Naive thymus-derived CD4-positive, alpha-beta T cell (primary cell): ENCODE data around the gene COX19. TPM values are rescaled to one million over a fixed set of nuclear protein-coding genes. Genes with fewer than 3 reads are reported as not detected.

Experiments used
- ATAC-seq: fragments of 150-1000 bp; cut with Tn5 transposase; 2 replicates; pipeline ENCODE4 v1.10.0; 2021; ENCODE audit warnings: mild to moderate bottlenecking, moderate library complexity
- CTCF ChIA-PET: fragments of 350-600 bp; sonication (Branson Sonifier 250); formaldehyde crosslinking; loops from one replicate; lab custom pipeline; 2021; ENCODE audit warnings: antibody characterized with exemption; lab: Charles Lee
- POLR2A ChIA-PET: fragments of 350-600 bp; sonication (Branson Sonifier 250); formaldehyde crosslinking; loops from one replicate; lab custom pipeline; 2021; ENCODE audit warnings: antibody characterized with exemption, inconsistent platforms; lab: Charles Lee
- DNase-seq, 9 donors: peaks; one replicate each; pipeline versions ENCODE4 v3.0.0 to v3.0.0-alpha.2; 2020 to 2022; ENCODE audit warnings: mixed read lengths in 1 of 9
- H3K27ac ChIP-seq: one replicate; pipeline ENCODE4 v1.7.0; 2013; ENCODE audit warnings: mild to moderate bottlenecking, low read depth, low read length, moderate library complexity
- H3K27me3 ChIP-seq, 2 donors: one replicate each; pipeline ENCODE4 v1.7.0; 2013; ENCODE audit warnings: low read length in 2 of 2, mild to moderate bottlenecking in 2 of 2, moderate library complexity in 2 of 2; ENCODE audit not compliant: control insufficient read depth in 2 of 2, insufficient read depth in 2 of 2
- H3K36me3 ChIP-seq, 3 experiments: 1 replicate in 2 of 3; 2 replicates in 1 of 3; pipeline ENCODE4 v1.7.0; 2013; ENCODE audit warnings: low read length in 3 of 3, mild to moderate bottlenecking in 3 of 3, moderate library complexity in 1 of 3; ENCODE audit not compliant: insufficient read depth in 3 of 3, control insufficient read depth in 2 of 3
- H3K4me1 ChIP-seq, 2 donors: one replicate each; pipeline ENCODE4 v1.7.0; 2013; ENCODE audit warnings: low read length in 2 of 2, mild to moderate bottlenecking in 2 of 2, moderate library complexity in 1 of 2; ENCODE audit not compliant: control insufficient read depth in 2 of 2, insufficient read depth in 2 of 2
- H3K4me3 ChIP-seq: 2 replicates; pipeline ENCODE4 v1.7.0; 2013; ENCODE audit warnings: mild to moderate bottlenecking, low read length
- H3K9me3 ChIP-seq, 3 experiments: 1 replicate in 2 of 3; 2 replicates in 1 of 3; pipeline ENCODE4 v1.7.0; 2013; ENCODE audit warnings: low read length in 3 of 3; ENCODE audit not compliant: control insufficient read depth in 2 of 3
- H3K27ac Mint-ChIP-seq, 9 donors: one replicate each; pipeline ENCODE4 v1.8.0; 2020 to 2022; ENCODE audit warnings: mixed read lengths in 9 of 9, mild to moderate bottlenecking in 8 of 9, moderate library complexity in 5 of 9, inconsistent platforms in 2 of 9
- H3K27me3 Mint-ChIP-seq, 5 donors: one replicate each; pipeline ENCODE4 v1.8.0; 2021 to 2022; ENCODE audit warnings: mixed read lengths in 5 of 5, mild to moderate bottlenecking in 1 of 5
- H3K36me3 Mint-ChIP-seq, 5 donors: one replicate each; pipeline ENCODE4 v1.8.0; 2020 to 2022; ENCODE audit warnings: mixed read lengths in 5 of 5, mild to moderate bottlenecking in 3 of 5, inconsistent platforms in 1 of 5
- H3K4me1 Mint-ChIP-seq, 7 donors: one replicate each; pipeline ENCODE4 v1.8.0; 2020 to 2022; ENCODE audit warnings: mixed read lengths in 7 of 7, mild to moderate bottlenecking in 3 of 7, inconsistent platforms in 1 of 7
- H3K4me3 Mint-ChIP-seq, 10 donors: one replicate each; pipeline ENCODE4 v1.8.0; 2020 to 2022; ENCODE audit warnings: mild to moderate bottlenecking in 10 of 10, mixed read lengths in 10 of 10, moderate library complexity in 6 of 10, inconsistent platforms in 2 of 10
- H3K9me3 Mint-ChIP-seq, 11 donors: one replicate each; pipeline ENCODE4 v1.8.0; 2020 to 2022; ENCODE audit warnings: mixed read lengths in 11 of 11, mild to moderate bottlenecking in 4 of 11, inconsistent platforms in 1 of 11, moderate library complexity in 1 of 11
- intact Hi-C, 2 donors: fragments of 100-400 bp; cut with micrococcal nuclease; formaldehyde crosslinking; loops; one replicate each; pipeline ENCODE4 v1.15.1; 2023
- polyA plus RNA-seq, 2 donors: library from polyadenylated mRNA; unstranded; fragments of 300-500 nt; fragmentation: Illumina TruSeq; gene quantifications; one replicate each; pipeline ENCODE4 v1.2.3, GENCODE V29; 2021
- total RNA-seq, 6 experiments: library from RNA in 5 of 6; stranded (reverse) in 5 of 6; gene quantifications; 1 replicate in 5 of 6; 2 replicates in 1 of 6; pipeline ENCODE4 v1.2.3 and lab custom pipeline; 2021 to 2026

COX19 gene
- total and polyA plus RNA-seq, 7 experiments from 2014 or later: 18.3 to 48.2 (median 45.1) TPM

DNA sequence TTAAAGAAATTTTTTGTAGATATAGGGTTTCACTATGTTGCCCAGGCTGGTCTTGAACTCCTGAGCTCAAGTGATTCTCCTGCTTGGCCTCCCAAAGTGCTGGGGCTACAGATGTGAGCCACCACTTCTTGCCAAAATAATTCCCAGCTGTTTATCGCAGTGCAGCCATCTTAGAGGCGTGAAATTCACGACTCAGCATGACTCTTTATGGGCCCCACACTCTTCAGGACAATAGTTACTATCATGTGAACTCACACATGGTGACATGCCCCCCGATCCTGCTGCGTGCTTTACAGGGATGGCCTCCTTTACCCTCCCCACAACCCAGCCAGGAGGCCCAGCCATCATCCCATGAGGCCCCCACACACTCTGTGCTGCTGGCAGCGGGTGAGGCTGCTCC lies 4.6 kb downstream of the COX19 start:
- peaks cover 13 to 69% (median 23%) of the 10 kb centered on the region in 3 experiments for H3K36me3 ChIP-seq
- H3K9me3 ChIP-seq: no peaks in the 10 kb centered on the region
- no peaks in the 10 kb centered on the region for H3K27me3 ChIP-seq
- no peak overlapping the region for H3K27ac ChIP-seq
- intact Hi-C loops: no loop called here
- ChIA-PET POLR2A (interaction anchor here (0.6 to 1.0 kb wide), 2 partner anchors 47 to 168 kb away, joined by 3 read pairs; no protein-coding TSS in a partner anchor), CTCF (interaction anchor here (0.5 kb wide), 1 partner anchor 198 kb away, joined by 3 read pairs; no protein-coding TSS in a partner anchor)
- Mint-ChIP-seq H3K27me3 (no peaks in the 10 kb centered on the region), H3K4me3 (peak overlapping the region in 3 of 10 donors; percentile 25 to 45 (median 27)), H3K9me3 (peaks cover 0 to 5% (median 0%) of the 10 kb centered on the region in 11 donors), H3K27ac (peak overlapping the region in 2 of 9 donors; percentile 52 to 55), H3K4me1 (peaks cover 20 to 42% (median 31%) of the 10 kb centered on the region in 7 donors), H3K36me3 (peaks cover 12 to 27% (median 14%) of the 10 kb centered on the region in 5 donors)
- ATAC-seq (no peak), DNase-seq (no peak)
- no peak overlapping the region for H3K4me3 ChIP-seq
- H3K4me1 ChIP-seq: peaks cover 13 to 18% of the 10 kb centered on the region in 2 donors

GRCh38 chr7:969403-969802 lies 5.9 kb downstream of the COX19 start:
- DNase-seq (no peak), ATAC-seq (no peak)
- no peaks in the 10 kb centered on the region for H3K27me3 ChIP-seq
- H3K4me1 ChIP-seq: peaks cover 6 to 17% of the 10 kb centered on the region in 2 donors
- H3K27ac ChIP-seq: no peak overlapping the region
- intact Hi-C loops: no loop called here
- peaks cover 0 to 5% (median 0%) of the 10 kb centered on the region in 11 donors for H3K9me3 Mint-ChIP-seq
- H3K27ac Mint-ChIP-seq: peak overlapping the region in 1 of 9 donors; percentile 65
- POLR2A ChIA-PET: interaction anchor here (1.0 kb wide), 1 partner anchor 46 kb away, joined by 3 read pairs; no protein-coding TSS in a partner anchor
- no peak overlapping the region for H3K4me3 ChIP-seq
- peaks cover 13 to 63% (median 23%) of the 10 kb centered on the region in 3 experiments for H3K36me3 ChIP-seq
- H3K4me1 Mint-ChIP-seq: peaks cover 24 to 50% (median 39%) of the 10 kb centered on the region in 7 donors
- no peaks in the 10 kb centered on the region for H3K27me3 Mint-ChIP-seq
- H3K4me3 Mint-ChIP-seq: no peak overlapping the region
- H3K36me3 Mint-ChIP-seq: peaks cover 12 to 27% (median 14%) of the 10 kb centered on the region in 5 donors
- H3K9me3 ChIP-seq: no peaks in the 10 kb centered on the region
- CTCF ChIA-PET: no interaction called here

DNA sequence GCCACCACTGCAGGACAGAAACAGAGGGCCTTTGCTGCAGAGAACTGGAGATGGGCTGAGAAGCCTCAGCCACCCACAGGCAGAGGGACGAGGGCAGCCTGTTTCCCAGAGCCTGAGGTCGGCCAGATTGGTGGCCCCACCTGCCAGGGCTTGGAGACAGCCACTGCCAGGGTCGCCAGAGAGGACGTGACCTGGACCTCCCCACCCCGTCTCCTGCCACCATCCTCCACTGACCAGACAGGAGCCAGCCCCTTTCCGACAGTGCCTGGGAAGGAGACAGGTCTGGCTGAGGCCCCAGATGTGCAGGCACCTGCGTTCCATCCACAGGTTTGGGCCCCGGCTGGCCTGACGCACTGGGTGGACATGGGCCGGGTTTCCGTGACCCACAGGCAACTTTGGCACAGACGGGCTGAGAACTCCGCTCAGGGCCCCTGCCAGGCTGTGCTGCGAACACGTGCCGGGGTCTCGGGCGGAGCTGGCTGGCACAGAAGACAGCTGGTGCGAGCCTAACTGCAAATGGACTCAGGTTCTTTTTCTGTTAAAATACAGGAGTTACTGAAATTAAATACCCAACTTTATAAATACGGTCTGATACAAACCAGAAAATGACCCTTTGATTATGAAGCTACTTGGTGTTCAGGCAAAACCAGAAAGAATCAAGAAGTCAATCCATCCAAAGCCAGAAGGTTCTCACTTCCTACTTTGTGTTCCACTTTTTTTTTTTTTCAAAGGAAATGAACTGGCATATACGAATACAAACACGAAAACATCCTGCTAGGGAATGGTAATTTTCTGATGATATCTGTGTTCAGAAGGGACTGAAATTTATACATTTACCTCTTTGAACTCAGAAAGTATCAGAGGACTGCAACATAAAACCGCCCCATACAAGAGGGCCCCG lies 6.9 kb downstream of the COX19 start:
- Mint-ChIP-seq H3K4me3 (no peak overlapping the region), H3K27ac (peak overlapping the region in 2 of 9 donors; percentile 10 to 48), H3K9me3 (peaks cover 0 to 5% (median 0%) of the 10 kb centered on the region in 11 donors), H3K36me3 (peaks cover 12 to 27% (median 14%) of the 10 kb centered on the region in 5 donors), H3K4me1 (peaks cover 21 to 54% (median 44%) of the 10 kb centered on the region in 7 donors), H3K27me3 (peaks cover 0 to 2% (median 0%) of the 10 kb centered on the region in 5 donors)
- intact Hi-C loops: no loop called here
- ChIA-PET POLR2A (interaction anchor here (0.6 kb wide), 1 partner anchor 59 kb away, joined by 3 read pairs; no protein-coding TSS in a partner anchor), CTCF (no interaction called here)
- ATAC-seq (no peak), DNase-seq (no peak)
- Histone ChIP-seq H3K9me3 (no peaks in the 10 kb centered on the region), H3K27me3 (no peaks in the 10 kb centered on the region), H3K27ac (no peak overlapping the region), H3K36me3 (peaks cover 13 to 63% (median 23%) of the 10 kb centered on the region in 3 experiments), H3K4me1 (peaks cover 0 to 14% of the 10 kb centered on the region in 2 donors), H3K4me3 (no peak overlapping the region)

- no peak overlapping the region for H3K4me3 ChIP-seq
- H3K4me1 ChIP-seq: peaks cover 0 to 5% of the 10 kb centered on the region in 2 donors
- Mint-ChIP-seq H3K36me3 (peaks cover 12 to 25% (median 14%) of the 10 kb centered on the region in 5 donors), H3K9me3 (peaks cover 0 to 5% (median 0%) of the 10 kb centered on the region in 11 donors), H3K27ac (peak overlapping the region in 4 of 9 donors; percentile 28 to 48 (median 38)), H3K4me3 (no peak overlapping the region), H3K27me3 (peaks cover 0 to 3% (median 0%) of the 10 kb centered on the region in 5 donors), H3K4me1 (peaks cover 13 to 46% (median 39%) of the 10 kb centered on the region in 7 donors)
- H3K27me3 ChIP-seq: no peaks in the 10 kb centered on the region
- H3K27ac ChIP-seq: no peak overlapping the region
- DNase-seq (no peak), ATAC-seq (no peak)
- peaks cover 7 to 55% (median 23%) of the 10 kb centered on the region in 3 experiments for H3K36me3 ChIP-seq
- POLR2A ChIA-PET: no interaction called here
- intact Hi-C loops: no loop called here
- no peaks in the 10 kb centered on the region for H3K9me3 ChIP-seq
- CTCF ChIA-PET: no interaction called here
These were observed 7.8 kb downstream of the COX19 start for GRCh38 chr7:967361-968082.

GRCh38 chr7:966291-967069 lies 8.9 kb downstream of the COX19 start:
- Histone ChIP-seq H3K4me1 (peaks cover 0 to 5% of the 10 kb centered on the region in 2 donors), H3K4me3 (no peak overlapping the region), H3K36me3 (peaks cover 0 to 46% (median 23%) of the 10 kb centered on the region in 3 experiments), H3K27me3 (no peaks in the 10 kb centered on the region), H3K27ac (no peak overlapping the region), H3K9me3 (no peaks in the 10 kb centered on the region)
- ATAC-seq (no peak), DNase-seq (no peak)
- H3K4me1 Mint-ChIP-seq: peaks cover 12 to 43% (median 30%) of the 10 kb centered on the region in 7 donors
- intact Hi-C loops: no loop called here
- peak overlapping the region in 1 of 10 donors; percentile 1 for H3K4me3 Mint-ChIP-seq
- ChIA-PET POLR2A (interaction anchor here (1.1 kb wide), 1 partner anchor 207 kb away, joined by 6 read pairs; no protein-coding TSS in a partner anchor), CTCF (no interaction called here)
- peaks cover 0 to 2% (median 0%) of the 10 kb centered on the region in 11 donors for H3K9me3 Mint-ChIP-seq
- peak overlapping the region in 7 of 9 donors; percentile 38 to 91 (median 56) for H3K27ac Mint-ChIP-seq
- peaks cover 0 to 6% (median 0%) of the 10 kb centered on the region in 5 donors for H3K27me3 Mint-ChIP-seq
- peaks cover 9 to 17% (median 12%) of the 10 kb centered on the region in 5 donors for H3K36me3 Mint-ChIP-seq
